Stimulated activated naive B cell treated with anti-CD40 and anti-IgM and Interleukin-4, amounts not matched to agents 10 μg/mL and 1 μg/mL and 100 μg/mL, for 72 hours (primary cell): ENCODE measurements around the gene AHCYL2.

ENCODE experiments used
- ATAC-seq, 2 donors: fragments of 150-1000 bp; cut with Tn5 transposase; replicated peaks; 2 replicates each; pipeline ENCODE4 v1.10.0; 2021; ENCODE audit warnings: moderate library complexity in 1 of 2
- DNase-seq: peaks from one replicate; pipeline ENCODE4 v3.0.0; 2021
- H3K27ac Mint-ChIP-seq: one replicate; pipeline ENCODE4 v1.8.0; 2022; ENCODE audit warnings: mild to moderate bottlenecking, mixed read lengths
- H3K27me3 Mint-ChIP-seq, 2 donors: one replicate each; pipeline ENCODE4 v1.8.0; 2022; ENCODE audit warnings: mixed read lengths in 2 of 2
- H3K36me3 Mint-ChIP-seq, 2 donors: one replicate each; pipeline ENCODE4 v1.8.0; 2022; ENCODE audit warnings: mixed read lengths in 2 of 2, mild to moderate bottlenecking in 1 of 2
- H3K4me1 Mint-ChIP-seq, 2 donors: one replicate each; pipeline ENCODE4 v1.8.0; 2022; ENCODE audit warnings: mixed read lengths in 2 of 2, mild to moderate bottlenecking in 1 of 2
- H3K4me3 Mint-ChIP-seq, 2 donors: one replicate each; pipeline ENCODE4 v1.8.0; 2022; ENCODE audit warnings: mild to moderate bottlenecking in 2 of 2, mixed read lengths in 2 of 2, moderate library complexity in 1 of 2
- H3K9me3 Mint-ChIP-seq, 2 donors: one replicate each; pipeline ENCODE4 v1.8.0; 2022; ENCODE audit warnings: mixed read lengths in 2 of 2, mild to moderate bottlenecking in 1 of 2

The AHCYL2 gene

DNA sequence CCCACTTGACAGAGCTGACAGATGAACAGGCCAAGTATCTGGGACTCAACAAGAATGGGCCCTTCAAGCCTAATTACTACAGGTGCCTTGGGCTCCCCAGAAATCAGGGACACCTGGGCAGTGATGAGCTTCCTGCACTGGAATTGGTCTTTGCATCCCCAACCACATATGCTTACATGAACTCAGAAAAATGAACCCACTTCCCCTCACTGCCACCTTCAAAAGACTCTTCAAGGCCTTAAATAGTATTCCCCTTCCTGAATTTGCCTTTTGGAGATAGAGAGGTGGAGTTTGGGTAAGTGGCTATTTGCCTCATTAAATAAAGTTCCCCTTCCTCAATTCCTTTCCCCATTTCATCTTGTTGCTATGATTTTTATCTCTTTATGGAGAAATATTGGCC lies 201.7 kb downstream of the AHCYL2 start:
- Mint-ChIP-seq H3K27ac (no peak overlapping the region), H3K4me1 (no peaks in the 10 kb centered on the region), H3K36me3 (peaks cover 12 to 45% of the 10 kb centered on the region in 2 donors), H3K27me3 (no peaks in the 10 kb centered on the region), H3K9me3 (no peaks in the 10 kb centered on the region), H3K4me3 (no peak overlapping the region)
- DNase-seq (no peak), ATAC-seq (no peak)

DNA sequence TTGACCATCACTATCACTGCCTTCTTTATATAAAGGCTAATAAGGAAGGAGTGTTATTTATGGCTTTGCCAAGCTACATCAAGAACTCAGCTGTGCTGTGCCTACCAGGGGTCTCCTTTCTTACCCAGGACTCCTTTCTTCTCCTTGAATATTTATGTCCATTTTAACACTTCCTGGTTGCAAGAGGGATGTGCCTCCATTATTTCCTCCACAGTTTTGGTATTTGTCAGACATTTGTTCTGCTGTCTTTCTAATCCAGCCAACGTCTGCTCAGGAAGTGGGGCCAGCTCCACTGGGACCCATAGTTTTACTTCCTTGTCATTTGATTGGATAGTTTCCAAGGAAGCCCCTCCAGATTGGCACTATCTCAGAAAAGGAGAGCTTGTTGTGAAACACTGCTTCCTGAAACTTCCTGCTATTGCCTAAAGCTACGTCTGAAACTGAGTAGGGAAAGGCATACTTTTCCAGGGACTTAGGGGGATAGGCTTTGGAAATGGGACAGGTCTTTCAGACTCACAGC lies 202.8 kb downstream of the AHCYL2 start:
- H3K9me3 Mint-ChIP-seq = no peaks in the 10 kb centered on the region
- no peaks in the 10 kb centered on the region for H3K4me1 Mint-ChIP-seq
- peaks cover 1 to 7% of the 10 kb centered on the region in 2 donors for H3K27me3 Mint-ChIP-seq
- no peak overlapping the region for H3K4me3 Mint-ChIP-seq
- ATAC-seq (no peak), DNase-seq (no peak)
- H3K27ac Mint-ChIP-seq = no peak overlapping the region
- H3K36me3 Mint-ChIP-seq = peaks cover 12 to 44% of the 10 kb centered on the region in 2 donors

DNA sequence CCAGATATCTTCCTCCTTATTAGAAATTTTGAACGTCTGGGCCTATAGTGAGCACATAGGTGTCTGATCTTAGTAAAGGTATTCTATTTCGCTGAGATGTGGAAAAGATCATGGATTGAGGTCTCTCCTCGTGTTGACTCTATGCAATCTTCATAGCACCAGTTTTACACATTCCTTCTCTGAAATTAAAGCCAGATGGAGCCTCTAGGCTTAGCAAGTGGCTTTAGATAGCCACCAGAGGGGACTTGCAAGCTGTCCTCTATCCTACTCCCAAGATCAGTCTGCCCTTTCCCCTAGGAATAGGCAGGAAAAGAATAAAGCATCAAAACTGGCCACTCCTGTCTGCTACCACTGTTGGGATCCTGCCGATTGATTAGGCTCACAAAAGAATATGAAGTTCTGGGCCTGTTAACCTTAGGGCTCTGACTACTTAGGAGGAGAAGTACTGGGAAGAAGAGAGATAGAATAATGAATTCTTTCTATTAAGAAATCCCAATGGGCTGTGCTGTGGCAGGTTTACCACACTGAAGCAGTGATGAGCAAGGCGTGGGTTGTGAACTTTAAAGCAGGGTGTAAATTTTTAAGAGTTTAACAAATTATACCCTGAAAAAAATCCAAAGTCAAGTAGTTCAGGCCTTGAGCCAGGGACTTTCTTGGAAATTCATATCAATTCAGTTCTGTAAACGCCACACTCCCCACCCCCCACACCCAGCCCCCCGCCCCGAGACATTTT lies 207.2 kb downstream of the AHCYL2 start:
- H3K27ac Mint-ChIP-seq = no peak overlapping the region
- no peak overlapping the region for H3K4me3 Mint-ChIP-seq
- H3K27me3 Mint-ChIP-seq = peaks cover 28 to 38% of the 10 kb centered on the region in 2 donors
- peaks cover 13 to 18% of the 10 kb centered on the region in 2 donors for H3K4me1 Mint-ChIP-seq
- ATAC-seq (no peak), DNase-seq (no peak)
- H3K9me3 Mint-ChIP-seq = no peaks in the 10 kb centered on the region
- H3K36me3 Mint-ChIP-seq = peaks cover 3 to 16% of the 10 kb centered on the region in 2 donors

GRCh38 chr7:129433847-129434674 lies 209.2 kb downstream of the AHCYL2 start, which contains the start of gene STRIP2:
STRIP2 (plus strand) TSS chr7:129434432; CDS start chr7:129434473, 41 bp downstream.
- Mint-ChIP-seq H3K27ac (peak within 1 kb of the TSS; percentile 53), H3K27me3 (peaks cover 28 to 38% of the 10 kb centered on the region in 2 donors), H3K9me3 (no peaks in the 10 kb centered on the region), H3K4me3 (peak within 1 kb of the TSS; percentile 92 to 94), H3K36me3 (peaks cover 0 to 3% of the 10 kb centered on the region in 2 donors), H3K4me1 (peaks cover 13 to 18% of the 10 kb centered on the region in 2 donors)
- ATAC-seq (peak; percentile 94 to 97), DNase-seq (peak; percentile 80)

GRCh38 chr7:129434675-129435318 lies 210.0 kb downstream of the AHCYL2 start:
- Mint-ChIP-seq H3K9me3 (no peaks in the 10 kb centered on the region), H3K27me3 (peaks cover 28 to 38% of the 10 kb centered on the region in 2 donors), H3K4me1 (peaks cover 13 to 18% of the 10 kb centered on the region in 2 donors), H3K36me3 (no peaks in the 10 kb centered on the region), H3K27ac (no peak overlapping the region), H3K4me3 (peak overlapping the region; percentile 92 to 94)
- ATAC-seq = no peak
- DNase-seq = no peak

GRCh38 chr7:129435414-129435829 lies 210.6 kb downstream of the AHCYL2 start:
- DNase-seq (no peak), ATAC-seq (no peak)
- H3K4me1 Mint-ChIP-seq = peaks cover 13 to 18% of the 10 kb centered on the region in 2 donors
- H3K27me3 Mint-ChIP-seq = peaks cover 28 to 38% of the 10 kb centered on the region in 2 donors
- no peaks in the 10 kb centered on the region for H3K9me3 Mint-ChIP-seq
- no peaks in the 10 kb centered on the region for H3K36me3 Mint-ChIP-seq
- H3K27ac Mint-ChIP-seq = no peak overlapping the region
- H3K4me3 Mint-ChIP-seq = peak overlapping the region; percentile 92 to 94

- no peak for ATAC-seq
- no peaks in the 10 kb centered on the region for H3K9me3 Mint-ChIP-seq
- H3K4me1 Mint-ChIP-seq = peaks cover 13 to 18% of the 10 kb centered on the region in 2 donors
- H3K4me3 Mint-ChIP-seq = no peak overlapping the region
- no peaks in the 10 kb centered on the region for H3K36me3 Mint-ChIP-seq
- no peak for DNase-seq
- H3K27ac Mint-ChIP-seq = no peak overlapping the region
- peaks cover 28 to 38% of the 10 kb centered on the region in 2 donors for H3K27me3 Mint-ChIP-seq
Measured at GRCh38 chr7:129436335-129436923, 211.6 kb downstream of the AHCYL2 start.

DNA sequence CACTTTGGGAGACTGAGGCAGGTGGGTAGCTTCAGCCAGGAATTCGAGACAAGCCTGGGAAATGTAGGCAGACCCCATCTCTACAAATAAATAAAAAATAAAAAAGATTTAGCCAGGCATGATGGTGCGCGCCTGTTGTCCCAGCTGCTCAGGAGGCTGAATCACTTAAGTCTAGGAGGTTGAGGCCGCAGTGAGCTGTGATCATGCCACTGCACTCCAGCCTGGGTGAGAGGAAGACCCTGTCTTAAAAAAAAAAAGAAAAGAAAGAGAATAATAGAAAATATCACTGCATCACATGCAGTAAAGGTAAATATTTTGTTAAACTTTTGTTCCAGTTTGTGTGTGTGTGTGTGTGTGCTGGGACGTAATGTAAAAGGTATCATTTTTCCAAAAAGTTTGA lies 212.4 kb downstream of the AHCYL2 start:
- no peak overlapping the region for H3K4me3 Mint-ChIP-seq
- peaks cover 28 to 33% of the 10 kb centered on the region in 2 donors for H3K27me3 Mint-ChIP-seq
- ATAC-seq = no peak
- H3K36me3 Mint-ChIP-seq = no peaks in the 10 kb centered on the region
- H3K9me3 Mint-ChIP-seq = no peaks in the 10 kb centered on the region
- H3K4me1 Mint-ChIP-seq = peaks cover 13 to 18% of the 10 kb centered on the region in 2 donors
- no peak for DNase-seq
- no peak overlapping the region for H3K27ac Mint-ChIP-seq

- Mint-ChIP-seq H3K36me3 (no peaks in the 10 kb centered on the region), H3K4me1 (peaks cover 11 to 15% of the 10 kb centered on the region in 2 donors), H3K27me3 (peaks cover 19 to 23% of the 10 kb centered on the region in 2 donors), H3K27ac (no peak overlapping the region), H3K4me3 (no peak overlapping the region), H3K9me3 (no peaks in the 10 kb centered on the region)
- DNase-seq (no peak), ATAC-seq (no peak)
Measured at GRCh38 chr7:129438281-129438838, 213.5 kb downstream of the AHCYL2 start.

DNA sequence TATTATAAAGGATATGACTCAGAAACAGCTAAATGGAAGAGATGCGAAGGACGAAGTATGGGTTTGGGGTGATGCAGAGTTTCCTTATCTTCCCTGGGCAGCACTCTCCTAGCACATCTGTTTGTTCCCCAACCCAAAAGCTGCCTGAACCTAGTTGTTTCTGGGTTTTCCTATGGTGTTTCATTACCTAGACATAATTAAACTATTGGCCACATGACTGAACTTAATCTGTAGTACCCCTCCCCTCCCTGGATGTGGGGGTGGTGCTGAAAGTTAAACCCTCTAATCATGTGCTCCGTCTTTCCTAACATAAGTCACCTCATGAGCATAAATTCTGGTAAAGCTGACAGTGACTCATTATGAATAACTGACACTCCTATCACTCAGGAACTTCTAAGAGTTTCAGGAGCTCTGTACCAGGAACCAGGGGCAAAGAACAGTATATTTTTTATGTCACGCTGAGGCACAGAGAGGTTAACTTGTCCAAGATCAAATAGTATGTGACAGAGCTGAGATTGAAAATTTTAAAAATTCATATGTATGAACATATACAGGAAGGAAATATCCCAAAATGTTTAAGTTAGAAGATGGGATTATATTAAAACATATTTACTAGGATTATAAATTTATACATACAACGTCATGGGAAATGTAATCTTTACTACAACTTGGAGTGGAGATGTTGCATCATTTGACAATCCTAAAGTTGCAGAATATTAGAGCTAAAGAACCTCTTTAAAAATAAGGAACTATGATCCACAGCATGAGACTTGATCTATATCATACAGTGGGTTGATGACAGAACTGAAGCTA lies 214.2 kb downstream of the AHCYL2 start:
- H3K4me1 Mint-ChIP-seq = peaks cover 7 to 10% of the 10 kb centered on the region in 2 donors

GRCh38 chr7:129439963-129440625 lies 215.3 kb downstream of the AHCYL2 start:
- H3K36me3 Mint-ChIP-seq = no peaks in the 10 kb centered on the region
- H3K27ac Mint-ChIP-seq = no peak overlapping the region
- peaks cover 2 to 3% of the 10 kb centered on the region in 2 donors for H3K4me1 Mint-ChIP-seq
- peaks cover 14 to 16% of the 10 kb centered on the region in 2 donors for H3K27me3 Mint-ChIP-seq
- DNase-seq (no peak), ATAC-seq (no peak)
- no peak overlapping the region for H3K4me3 Mint-ChIP-seq
- no peaks in the 10 kb centered on the region for H3K9me3 Mint-ChIP-seq

More for the DNA sequence above, 214.2 kb downstream of the AHCYL2 start:
- peak overlapping the region; percentile 37 for H3K27ac Mint-ChIP-seq
- H3K27me3 Mint-ChIP-seq = peaks cover 18 to 21% of the 10 kb centered on the region in 2 donors
- no peaks in the 10 kb centered on the region for H3K9me3 Mint-ChIP-seq
- ATAC-seq (no peak), DNase-seq (no peak)
- no peak overlapping the region for H3K4me3 Mint-ChIP-seq
- no peaks in the 10 kb centered on the region for H3K36me3 Mint-ChIP-seq

DNA sequence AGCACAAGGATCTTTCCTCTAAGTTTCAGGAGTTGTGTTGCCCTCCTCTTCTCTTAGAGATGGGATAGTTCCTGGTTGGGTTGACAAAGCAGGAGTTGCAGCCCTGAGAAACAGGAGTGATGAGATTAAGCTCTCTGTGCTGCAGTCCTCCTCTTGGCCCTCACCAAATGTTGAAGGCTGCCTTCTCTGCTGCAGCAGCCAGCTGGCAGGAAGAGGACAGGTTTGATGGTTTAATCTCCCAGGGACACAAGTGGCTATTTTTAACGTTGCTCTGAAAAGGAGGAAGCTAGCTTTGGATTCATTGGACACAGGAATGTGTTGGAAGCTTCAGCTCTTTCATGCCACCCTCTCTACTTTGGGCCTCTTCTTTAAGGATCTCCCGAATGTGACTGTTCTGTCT lies 218.8 kb downstream of the AHCYL2 start:
- peaks cover 2% of the 10 kb centered on the region in 2 donors for H3K36me3 Mint-ChIP-seq
- no peak for ATAC-seq
- H3K27me3 Mint-ChIP-seq = no peaks in the 10 kb centered on the region
- peaks cover 0 to under 1% of the 10 kb centered on the region in 2 donors for H3K9me3 Mint-ChIP-seq
- no peak for DNase-seq
- no peak overlapping the region for H3K4me3 Mint-ChIP-seq
- H3K27ac Mint-ChIP-seq = no peak overlapping the region
- no peaks in the 10 kb centered on the region for H3K4me1 Mint-ChIP-seq
